ENCODE data around the gene AATK. TPM values are rescaled to one million over a fixed set of nuclear protein-coding genes. Genes with fewer than 3 reads are reported as not detected.

AATK gene
- total RNA-seq, 2 donors from 2014 or later = 1.2 to 2.4 TPM

DNA sequence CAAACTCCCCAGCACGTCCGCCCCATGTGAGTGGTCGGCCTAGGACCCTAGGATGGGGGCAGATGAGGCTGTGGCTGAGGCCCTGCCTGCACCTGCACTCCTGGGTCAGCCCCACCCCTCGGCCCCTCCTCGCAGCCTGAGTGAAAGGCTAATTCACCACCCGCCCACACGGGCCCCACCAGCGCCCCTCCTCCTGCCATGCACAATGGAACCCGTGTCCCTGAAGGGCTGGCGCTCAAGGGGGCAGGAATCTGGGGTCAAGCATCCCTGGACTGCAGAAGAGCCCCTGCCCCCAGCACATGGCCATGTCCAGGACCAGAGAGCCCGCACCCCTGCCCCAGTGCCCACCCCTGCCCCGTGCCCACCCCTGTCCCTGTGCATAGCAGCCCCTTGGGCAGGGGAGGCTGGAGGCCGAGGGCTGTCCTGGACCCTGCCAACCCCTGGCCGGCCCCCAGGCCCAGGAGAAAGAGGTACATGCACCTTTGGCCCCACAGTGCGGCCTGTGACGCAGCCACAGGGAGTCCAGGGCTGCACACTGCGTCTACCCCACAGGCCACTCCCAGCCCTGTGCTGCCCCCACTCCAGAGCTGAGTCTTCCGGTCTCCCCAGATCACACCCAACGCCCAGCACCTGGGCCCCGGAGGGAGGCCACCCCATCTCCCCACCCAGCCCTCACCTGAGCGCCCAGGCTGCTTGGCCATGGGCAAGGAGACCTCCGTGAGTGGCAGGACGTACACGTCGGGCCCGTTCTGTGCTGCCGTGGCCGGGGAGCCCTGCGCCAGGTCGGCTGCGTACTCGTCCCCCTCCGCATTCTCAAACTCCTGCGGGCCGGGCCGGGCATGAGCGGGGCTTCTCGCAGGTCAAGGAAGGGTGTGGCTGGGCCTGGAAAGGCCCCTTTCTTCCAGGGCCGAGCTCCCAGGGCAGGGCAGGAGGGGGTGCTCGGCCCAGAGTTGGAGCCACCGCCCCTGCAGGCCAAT, 35.3 kb downstream of the AATK start:
- Mint-ChIP-seq H3K4me3 (no peak overlapping the region), H3K4me1 (no peaks in the 10 kb centered on the region), H3K36me3 (ENCODE audit: low read depth) (no peaks in the 10 kb centered on the region), H3K27ac (no peak overlapping the region), H3K9me3 (no peaks in the 10 kb centered on the region), H3K27me3 (no peaks in the 10 kb centered on the region)
- no peak for ATAC-seq (replicated peaks)

DNA sequence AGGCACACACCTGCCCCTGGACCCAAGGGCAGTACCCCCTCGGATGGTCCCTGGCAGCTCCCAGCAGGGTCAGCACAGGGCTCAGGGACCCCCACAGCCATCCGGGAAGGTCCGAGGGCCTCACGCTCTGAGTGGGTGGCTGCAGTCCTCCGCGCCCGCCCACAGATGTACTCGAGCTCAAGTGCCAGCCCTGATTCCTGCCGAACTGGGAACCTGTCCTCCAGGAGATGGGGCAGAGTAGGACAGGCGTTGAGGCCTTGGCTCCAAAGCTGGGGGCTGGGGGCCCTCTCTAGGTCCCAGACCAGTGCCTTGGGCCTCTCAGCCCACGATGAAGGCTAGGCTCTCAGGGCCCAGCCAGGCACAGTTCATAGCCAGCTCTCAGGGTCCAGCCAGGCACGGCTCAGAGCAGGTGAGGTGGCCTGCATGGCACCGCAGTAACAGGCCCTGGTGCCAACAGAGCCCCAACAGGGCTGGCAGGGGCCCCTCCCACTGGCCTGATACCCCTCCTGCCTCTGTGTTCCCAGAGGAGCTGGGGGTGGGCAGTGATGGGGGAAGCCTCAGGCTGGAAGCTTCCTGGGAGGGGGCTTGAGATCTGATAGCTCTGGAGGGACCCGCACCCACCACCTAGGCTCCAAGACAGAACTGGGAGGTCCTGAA, 36.2 kb downstream of the AATK start:
- ATAC-seq (replicated peaks) = no peak
- Mint-ChIP-seq H3K36me3 (ENCODE audit: low read depth) (no peaks in the 10 kb centered on the region), H3K4me1 (no peaks in the 10 kb centered on the region), H3K9me3 (no peaks in the 10 kb centered on the region), H3K27ac (no peak overlapping the region), H3K27me3 (no peaks in the 10 kb centered on the region), H3K4me3 (no peak overlapping the region)

DNA sequence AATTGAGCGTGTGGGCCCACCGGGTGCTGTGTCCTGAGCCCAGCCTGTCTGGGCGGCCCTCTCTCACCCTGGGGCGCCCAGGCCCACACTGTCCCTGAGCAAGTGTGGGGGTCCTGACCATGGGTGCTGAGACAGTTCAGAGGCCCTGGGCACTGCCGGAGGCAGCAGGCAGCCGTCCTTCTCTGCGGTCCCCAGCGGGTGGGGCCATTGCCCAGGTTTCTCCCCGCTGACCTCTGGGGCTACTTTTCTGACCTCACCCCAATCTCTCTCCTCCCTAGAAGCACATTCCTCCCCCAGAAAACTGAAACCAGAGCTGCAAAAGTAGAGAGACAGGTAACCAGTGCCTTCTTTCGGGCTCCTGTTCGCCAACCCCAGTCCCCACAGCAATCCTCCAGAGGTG, 36.7 kb downstream of the AATK start:
- Mint-ChIP-seq H3K27me3 (no peaks in the 10 kb centered on the region), H3K4me3 (no peak overlapping the region), H3K4me1 (no peaks in the 10 kb centered on the region), H3K27ac (no peak overlapping the region), H3K36me3 (ENCODE audit: low read depth) (no peaks in the 10 kb centered on the region), H3K9me3 (no peaks in the 10 kb centered on the region)
- no peak for ATAC-seq (replicated peaks)

DNA sequence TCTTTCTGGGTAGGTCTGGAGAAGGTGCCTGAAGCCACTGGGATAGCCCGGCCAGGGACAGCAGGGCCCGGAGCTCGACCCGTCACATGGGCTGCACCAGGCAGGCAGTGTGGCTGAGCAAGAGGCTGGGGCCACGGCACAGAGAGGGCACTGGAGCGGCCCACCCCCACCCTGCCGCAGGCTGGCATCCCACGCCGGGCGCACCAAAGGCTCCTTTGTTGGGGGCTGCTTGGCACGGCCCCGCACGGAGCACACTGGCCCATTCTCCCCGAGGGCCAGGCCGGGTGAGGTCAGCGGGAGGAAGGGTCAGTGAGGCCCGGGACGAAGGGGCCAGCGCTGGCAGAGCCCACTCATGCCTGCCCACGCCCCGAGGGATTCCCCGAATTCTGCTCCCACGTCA, 37.2 kb downstream of the AATK start:
- Mint-ChIP-seq H3K9me3 (no peaks in the 10 kb centered on the region), H3K36me3 (ENCODE audit: low read depth) (no peaks in the 10 kb centered on the region), H3K27ac (no peak overlapping the region), H3K4me3 (no peak overlapping the region), H3K4me1 (no peaks in the 10 kb centered on the region), H3K27me3 (no peaks in the 10 kb centered on the region)
- ATAC-seq (replicated peaks) = no peak

DNA sequence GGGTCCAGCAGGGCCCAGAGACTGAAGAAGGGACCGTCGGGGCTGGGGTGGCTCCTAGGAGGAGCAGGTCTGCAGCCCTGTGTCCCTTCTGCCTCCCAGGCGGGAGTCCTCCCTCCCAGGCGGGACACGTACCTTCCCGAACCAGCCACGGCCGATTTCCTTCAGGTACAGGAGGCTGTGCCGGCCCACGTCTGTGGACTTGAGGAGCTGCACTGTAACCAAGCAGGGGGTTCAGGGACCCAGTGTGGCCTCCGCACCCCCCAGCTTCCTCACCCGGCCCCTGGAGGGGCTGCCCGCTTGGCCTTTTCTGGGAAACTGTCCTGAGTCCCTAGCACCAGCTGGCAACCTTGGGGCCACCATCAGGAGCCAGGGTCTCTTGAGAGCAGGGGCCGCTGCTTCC, 37.7 kb downstream of the AATK start:
- Mint-ChIP-seq H3K4me3 (no peak overlapping the region), H3K4me1 (no peaks in the 10 kb centered on the region), H3K9me3 (no peaks in the 10 kb centered on the region), H3K36me3 (ENCODE audit: low read depth) (no peaks in the 10 kb centered on the region), H3K27me3 (no peaks in the 10 kb centered on the region), H3K27ac (no peak overlapping the region)
- no peak for ATAC-seq (replicated peaks)

DNA sequence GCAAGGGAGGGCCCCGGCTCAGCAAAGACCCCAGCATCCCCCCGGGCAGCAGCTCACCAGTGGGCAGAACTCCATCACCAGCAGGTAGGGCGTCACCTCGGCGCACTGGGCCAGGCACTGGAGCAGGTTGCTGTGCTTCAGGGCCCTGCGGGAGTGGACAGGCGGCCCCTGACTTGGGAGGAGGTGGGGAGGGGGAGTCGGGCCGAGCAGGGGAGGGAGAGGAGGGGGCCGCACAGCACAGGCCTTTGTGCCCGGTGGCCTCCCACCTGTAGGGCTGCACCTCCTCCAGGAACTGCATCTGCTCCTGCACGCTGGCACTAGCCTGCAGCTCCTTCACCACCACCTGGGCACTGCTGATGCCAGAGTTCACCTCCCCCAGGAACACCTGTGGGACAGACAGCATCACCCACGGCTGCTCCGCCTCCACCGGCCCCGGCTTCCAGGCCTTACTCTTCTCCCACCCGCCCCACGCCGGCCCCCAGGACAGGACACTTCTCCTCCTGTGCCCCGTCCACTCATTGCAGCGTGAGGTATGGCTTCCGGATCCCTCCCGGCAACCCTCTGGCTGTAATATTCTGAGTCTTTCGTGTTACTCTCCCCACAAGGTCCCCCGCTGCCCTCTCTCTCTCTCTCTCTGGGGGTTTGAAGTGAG, 38.4 kb downstream of the AATK start:
- Mint-ChIP-seq H3K4me1 (no peaks in the 10 kb centered on the region), H3K27ac (no peak overlapping the region), H3K27me3 (no peaks in the 10 kb centered on the region), H3K9me3 (no peaks in the 10 kb centered on the region), H3K4me3 (no peak overlapping the region), H3K36me3 (ENCODE audit: low read depth) (no peaks in the 10 kb centered on the region)
- ATAC-seq (replicated peaks) = no peak

DNA sequence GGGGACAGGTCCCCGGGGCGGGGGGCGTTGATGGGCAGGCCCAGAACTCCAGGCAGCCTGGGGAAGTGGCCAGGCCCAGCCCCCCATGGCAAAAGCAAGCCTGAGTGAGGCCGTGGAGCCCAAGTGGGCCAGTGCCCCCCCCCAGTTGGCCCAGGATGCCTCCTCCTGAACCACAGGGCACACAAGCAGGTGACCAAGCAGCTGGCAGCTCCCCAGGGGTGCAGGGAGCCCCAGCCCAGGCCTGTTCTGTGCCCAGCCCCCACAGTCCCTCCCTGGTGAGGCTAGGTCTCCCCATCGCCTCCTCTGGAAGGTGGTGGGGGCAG, 38.9 kb downstream of the AATK start:
- H3K27me3 Mint-ChIP-seq = no peaks in the 10 kb centered on the region
- no peak for ATAC-seq (replicated peaks)
- H3K36me3 Mint-ChIP-seq (ENCODE audit: low read depth) = no peaks in the 10 kb centered on the region
- H3K4me3 Mint-ChIP-seq = no peak overlapping the region
- H3K27ac Mint-ChIP-seq = no peak overlapping the region
- no peaks in the 10 kb centered on the region for H3K4me1 Mint-ChIP-seq
- no peaks in the 10 kb centered on the region for H3K9me3 Mint-ChIP-seq

DNA sequence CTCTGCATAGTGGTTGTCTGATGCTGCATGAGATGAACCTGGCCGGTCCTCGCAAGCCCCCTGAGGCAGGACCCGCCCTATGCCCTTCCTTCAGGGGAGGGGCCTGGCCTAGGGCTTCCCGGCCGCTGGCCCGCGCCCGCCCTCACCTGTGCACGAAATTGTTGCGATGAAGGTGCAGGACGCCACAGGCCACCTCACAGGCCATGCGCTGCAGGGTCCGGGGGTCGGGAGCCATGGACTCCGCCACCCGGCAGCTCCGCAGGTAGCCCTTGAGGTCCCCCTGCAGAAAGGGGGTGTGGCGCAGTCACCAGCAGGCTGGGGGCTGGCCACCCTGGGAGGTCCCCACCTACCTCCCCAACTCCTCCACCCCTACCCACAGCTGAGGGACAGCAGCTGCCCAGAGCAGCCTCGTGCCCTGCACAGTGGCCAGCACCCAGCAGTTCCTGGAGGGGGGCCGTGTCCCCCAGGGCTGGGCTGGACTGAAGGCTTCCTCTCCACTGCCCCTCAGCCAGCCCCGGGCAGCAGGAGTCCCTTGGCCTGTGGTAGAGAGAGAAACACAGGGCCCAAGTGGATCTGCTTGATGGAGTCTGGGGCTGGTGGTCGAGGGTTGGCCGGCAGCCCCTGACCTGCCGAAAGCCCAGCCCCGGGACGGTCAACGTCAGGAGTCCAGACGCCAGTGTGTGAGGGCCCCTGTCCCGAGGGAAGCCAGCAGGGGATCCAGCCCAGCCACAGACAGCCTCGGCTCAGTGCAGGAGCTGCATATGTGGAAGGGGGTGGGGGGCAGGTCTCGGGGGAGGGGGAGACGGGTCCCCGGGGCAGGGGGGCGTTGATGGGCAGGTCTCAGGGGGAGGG, 39.5 kb downstream of the AATK start:
- H3K4me3 Mint-ChIP-seq = no peak overlapping the region
- no peak for ATAC-seq (replicated peaks)
- no peaks in the 10 kb centered on the region for H3K9me3 Mint-ChIP-seq
- H3K4me1 Mint-ChIP-seq = no peaks in the 10 kb centered on the region
- no peaks in the 10 kb centered on the region for H3K27me3 Mint-ChIP-seq
- H3K36me3 Mint-ChIP-seq (ENCODE audit: low read depth) = no peaks in the 10 kb centered on the region
- H3K27ac Mint-ChIP-seq = no peak overlapping the region

DNA sequence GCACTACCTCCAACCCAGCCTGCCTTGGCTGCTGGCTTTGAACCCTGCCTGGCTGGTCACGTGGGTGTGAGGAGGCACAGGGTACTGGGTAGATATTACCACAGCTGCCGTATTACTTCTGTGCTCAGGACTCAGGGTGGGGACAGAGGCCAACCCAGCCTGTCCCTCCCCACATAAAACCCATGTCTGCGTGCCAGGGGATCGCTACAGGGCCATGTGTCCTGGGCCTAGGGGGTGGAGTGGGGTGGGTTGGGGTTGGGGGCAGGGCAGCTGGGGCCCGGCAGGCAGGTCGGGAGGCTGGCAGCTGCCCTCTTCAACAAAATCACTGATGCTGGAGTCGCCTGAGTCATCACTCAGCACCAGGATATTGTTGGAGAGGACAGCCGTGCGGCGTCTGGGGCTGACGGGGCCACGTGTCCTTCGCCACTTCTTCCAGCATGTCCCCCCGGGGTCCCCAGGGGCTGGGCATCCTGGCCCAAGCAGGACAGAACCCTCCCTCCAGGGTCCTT, 40.4 kb downstream of the AATK start:
- Mint-ChIP-seq H3K27ac (no peak overlapping the region), H3K27me3 (no peaks in the 10 kb centered on the region), H3K4me3 (no peak overlapping the region), H3K4me1 (no peaks in the 10 kb centered on the region), H3K36me3 (ENCODE audit: low read depth) (no peaks in the 10 kb centered on the region), H3K9me3 (no peaks in the 10 kb centered on the region)
- ATAC-seq (replicated peaks) = no peak

DNA sequence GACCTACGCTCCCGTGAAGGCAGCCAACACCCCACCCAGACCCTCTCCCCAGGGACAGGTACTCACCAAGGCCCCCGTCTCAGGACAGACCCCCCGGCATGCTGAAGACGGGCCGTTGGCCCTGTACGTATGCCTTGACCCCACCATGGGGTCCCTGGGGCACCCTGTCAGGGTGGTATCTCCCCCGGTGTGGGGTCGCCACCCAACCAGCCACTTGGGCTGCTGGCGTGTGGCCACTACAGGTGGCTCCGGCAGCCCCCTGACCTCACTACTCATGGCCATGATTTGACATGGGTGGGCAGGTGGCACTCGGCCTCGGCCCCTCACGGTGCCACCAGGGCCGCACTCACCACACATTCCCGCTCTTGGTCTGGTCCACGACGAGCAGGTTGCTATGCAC, 41.6 kb downstream of the AATK start:
- no peak overlapping the region for H3K4me3 Mint-ChIP-seq
- H3K36me3 Mint-ChIP-seq (ENCODE audit: low read depth) = no peaks in the 10 kb centered on the region
- no peaks in the 10 kb centered on the region for H3K4me1 Mint-ChIP-seq
- no peak overlapping the region for H3K27ac Mint-ChIP-seq
- no peaks in the 10 kb centered on the region for H3K27me3 Mint-ChIP-seq
- H3K9me3 Mint-ChIP-seq = no peaks in the 10 kb centered on the region
- no peak for ATAC-seq (replicated peaks)

DNA sequence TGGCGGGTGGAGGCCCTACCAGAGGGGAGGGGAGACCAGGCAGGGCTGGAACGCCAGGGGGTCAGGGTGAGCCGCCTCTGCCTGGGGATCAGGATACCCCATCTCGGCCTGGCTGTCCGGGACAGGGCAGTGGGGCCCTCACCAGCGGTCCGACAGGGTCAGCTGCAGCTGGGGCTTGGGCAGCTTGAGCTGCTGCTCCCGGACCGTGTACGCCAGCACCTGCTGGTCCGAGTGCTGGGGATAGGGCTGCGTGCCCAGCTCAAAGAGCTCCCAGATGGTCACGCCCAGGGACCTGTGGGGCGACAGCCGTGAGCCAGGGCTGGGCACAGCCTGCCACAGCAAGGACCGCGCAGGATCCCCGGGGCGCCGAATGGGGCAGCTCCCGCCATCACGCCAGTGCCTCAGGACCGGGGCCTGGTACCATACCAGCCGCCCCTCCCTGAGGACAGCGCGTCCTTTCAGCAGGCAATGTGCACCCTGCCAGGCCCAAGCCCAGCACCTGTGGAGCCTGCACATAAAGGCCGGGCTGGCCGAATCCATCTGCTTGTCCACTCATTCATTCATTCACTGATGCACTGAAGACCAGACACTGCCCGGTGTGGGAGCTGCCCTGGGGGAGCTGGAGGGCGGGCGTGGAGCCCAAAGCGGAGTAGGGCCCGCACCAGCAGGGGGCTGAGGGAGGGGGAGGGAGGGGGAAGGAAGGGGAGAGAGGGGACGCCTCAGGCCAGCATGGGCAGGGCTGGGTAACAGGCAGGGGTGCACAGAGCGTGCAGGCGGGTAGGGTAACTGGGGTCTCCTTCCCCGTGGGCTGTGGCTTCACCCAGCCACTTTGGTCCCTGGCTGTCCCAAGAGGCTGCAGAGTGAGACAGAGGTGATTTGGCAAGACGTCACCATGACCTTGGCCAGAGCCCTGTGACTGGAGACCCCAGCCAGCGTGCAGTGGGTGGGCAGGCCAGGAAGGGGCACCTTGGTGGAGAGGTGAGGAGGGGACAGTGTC, 42.7 kb downstream of the AATK start:
- Mint-ChIP-seq H3K27ac (no peak overlapping the region), H3K9me3 (no peaks in the 10 kb centered on the region), H3K4me1 (no peaks in the 10 kb centered on the region), H3K36me3 (ENCODE audit: low read depth) (no peaks in the 10 kb centered on the region), H3K4me3 (no peak overlapping the region), H3K27me3 (no peaks in the 10 kb centered on the region)
- no peak for ATAC-seq (replicated peaks)

DNA sequence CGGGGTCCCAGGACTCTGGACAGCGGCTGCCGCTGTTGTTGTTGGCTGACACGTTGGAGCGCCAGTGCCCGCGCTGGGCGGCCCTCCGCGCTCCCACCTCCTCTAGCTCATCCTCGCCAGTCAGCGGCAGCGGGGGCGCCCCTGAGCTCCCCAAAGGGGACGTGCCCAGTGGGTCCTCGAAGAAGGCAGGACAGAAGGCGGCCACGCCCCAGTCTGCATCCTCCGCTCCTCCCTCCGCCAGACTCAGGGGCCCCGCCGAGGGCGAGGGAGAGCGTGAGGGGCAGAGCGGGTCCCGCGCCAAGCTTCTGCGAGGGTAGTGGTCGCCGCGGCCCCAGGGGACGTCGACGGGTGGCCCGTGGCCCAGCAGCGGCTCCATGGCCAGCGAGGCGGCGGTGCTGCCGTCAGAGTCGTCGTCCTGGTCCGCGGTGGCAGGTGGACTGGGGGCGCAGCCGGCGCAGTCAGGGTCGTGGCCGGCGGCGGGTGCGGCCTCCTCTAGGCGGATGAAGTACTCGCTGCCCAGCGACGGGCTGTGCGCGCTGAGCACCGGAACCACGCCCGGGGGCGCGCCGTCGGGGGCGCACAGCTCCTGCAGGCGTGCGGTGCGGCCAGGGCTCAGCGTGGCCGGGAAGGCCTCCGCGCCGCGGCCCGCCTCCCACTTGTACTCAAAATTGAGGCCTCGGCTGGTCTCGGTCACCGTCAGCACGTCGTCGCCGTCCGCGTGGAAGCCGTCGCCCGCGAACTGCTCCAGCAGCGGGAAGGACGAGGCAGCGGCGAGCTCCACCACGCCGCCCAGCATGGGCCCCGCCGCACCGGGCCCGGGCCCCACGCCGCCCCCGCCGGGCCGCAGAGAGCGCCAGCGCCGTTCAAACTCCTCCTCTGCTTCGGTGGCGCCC, 43.9 kb downstream of the AATK start:
- no peaks in the 10 kb centered on the region for H3K27me3 Mint-ChIP-seq
- no peaks in the 10 kb centered on the region for H3K4me1 Mint-ChIP-seq
- no peak for ATAC-seq (replicated peaks)
- H3K4me3 Mint-ChIP-seq = no peak overlapping the region
- H3K36me3 Mint-ChIP-seq (ENCODE audit: low read depth) = no peaks in the 10 kb centered on the region
- no peak overlapping the region for H3K27ac Mint-ChIP-seq
- no peaks in the 10 kb centered on the region for H3K9me3 Mint-ChIP-seq

Data from activated T-helper 17 cell treated with anti-CD3 and anti-CD28 coated beads, Interleukin-2, amount 50 U/mL, for 72 hours (primary cell).